GM12874 (cell line): ENCODE data around the gene BDKRB2.

Experiments used
- TF ChIP-seq, protein P1 (sequence below): IDR thresholded peaks from 2 replicates; pipeline ENCODE4 v1.5.1; 2011; ENCODE audit warnings: low read depth, mild to moderate bottlenecking, control low read depth, low read length, moderate library complexity; ENCODE audit not compliant: insufficient read depth

The BDKRB2 gene

DNA sequence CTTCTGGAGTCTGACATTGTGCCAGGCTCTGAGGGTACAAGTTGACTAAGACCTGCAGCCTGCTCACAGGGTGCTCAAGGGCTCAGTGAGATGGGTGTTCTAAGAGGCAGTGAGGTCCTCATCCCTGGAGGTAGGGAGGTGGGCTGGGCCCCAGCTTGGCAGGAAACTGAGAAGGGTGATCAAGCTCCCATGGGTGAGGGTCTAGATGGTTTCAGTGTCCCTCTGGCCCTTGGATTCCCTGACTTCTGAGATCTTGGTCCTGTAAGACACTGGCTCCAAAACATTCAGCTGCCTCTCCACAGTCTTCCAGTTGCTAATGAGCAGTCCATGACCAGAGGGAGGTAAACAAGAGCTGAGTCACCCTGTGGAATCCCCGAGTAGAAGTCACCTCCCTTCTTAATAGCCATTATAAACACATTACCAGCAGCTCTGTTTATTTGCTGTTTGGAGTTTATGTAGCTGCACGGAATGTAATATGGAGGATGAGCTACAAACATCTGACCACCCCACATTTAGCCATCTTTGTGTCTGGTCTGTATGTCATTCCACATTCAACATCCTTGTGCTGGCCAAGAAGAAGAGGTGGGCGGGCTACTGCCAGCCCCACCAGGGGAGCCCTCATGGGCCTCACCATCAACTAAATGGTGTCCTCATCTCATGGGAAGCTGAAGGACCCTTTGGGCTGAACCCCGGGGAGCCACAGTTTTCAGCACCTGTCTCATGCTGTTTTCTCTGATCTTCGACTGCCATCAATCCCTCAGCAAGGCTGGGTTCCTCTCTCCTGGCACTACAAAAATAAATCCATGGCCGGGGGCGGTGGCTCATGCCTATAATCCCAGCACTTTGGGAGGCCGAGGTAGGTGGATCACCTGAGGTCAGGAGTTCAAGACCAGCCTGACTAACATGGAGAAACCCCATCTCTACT is 37.2 kb upstream of the BDKRB2 start:
- TF ChIP-seq, protein P1, sequence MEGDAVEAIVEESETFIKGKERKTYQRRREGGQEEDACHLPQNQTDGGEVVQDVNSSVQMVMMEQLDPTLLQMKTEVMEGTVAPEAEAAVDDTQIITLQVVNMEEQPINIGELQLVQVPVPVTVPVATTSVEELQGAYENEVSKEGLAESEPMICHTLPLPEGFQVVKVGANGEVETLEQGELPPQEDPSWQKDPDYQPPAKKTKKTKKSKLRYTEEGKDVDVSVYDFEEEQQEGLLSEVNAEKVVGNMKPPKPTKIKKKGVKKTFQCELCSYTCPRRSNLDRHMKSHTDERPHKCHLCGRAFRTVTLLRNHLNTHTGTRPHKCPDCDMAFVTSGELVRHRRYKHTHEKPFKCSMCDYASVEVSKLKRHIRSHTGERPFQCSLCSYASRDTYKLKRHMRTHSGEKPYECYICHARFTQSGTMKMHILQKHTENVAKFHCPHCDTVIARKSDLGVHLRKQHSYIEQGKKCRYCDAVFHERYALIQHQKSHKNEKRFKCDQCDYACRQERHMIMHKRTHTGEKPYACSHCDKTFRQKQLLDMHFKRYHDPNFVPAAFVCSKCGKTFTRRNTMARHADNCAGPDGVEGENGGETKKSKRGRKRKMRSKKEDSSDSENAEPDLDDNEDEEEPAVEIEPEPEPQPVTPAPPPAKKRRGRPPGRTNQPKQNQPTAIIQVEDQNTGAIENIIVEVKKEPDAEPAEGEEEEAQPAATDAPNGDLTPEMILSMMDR, result no peak

- TF ChIP-seq, protein P1, result no peak
Measured at GRCh38 chr14:96168581-96168980, 36.1 kb upstream of the BDKRB2 start.

- TF ChIP-seq, protein P1, result no peak
Measured at GRCh38 chr14:96170961-96171592, 33.6 kb upstream of the BDKRB2 start.

- TF ChIP-seq, protein P1, result no peak
Measured at GRCh38 chr14:96173636-96174475, 30.8 kb upstream of the BDKRB2 start.

DNA sequence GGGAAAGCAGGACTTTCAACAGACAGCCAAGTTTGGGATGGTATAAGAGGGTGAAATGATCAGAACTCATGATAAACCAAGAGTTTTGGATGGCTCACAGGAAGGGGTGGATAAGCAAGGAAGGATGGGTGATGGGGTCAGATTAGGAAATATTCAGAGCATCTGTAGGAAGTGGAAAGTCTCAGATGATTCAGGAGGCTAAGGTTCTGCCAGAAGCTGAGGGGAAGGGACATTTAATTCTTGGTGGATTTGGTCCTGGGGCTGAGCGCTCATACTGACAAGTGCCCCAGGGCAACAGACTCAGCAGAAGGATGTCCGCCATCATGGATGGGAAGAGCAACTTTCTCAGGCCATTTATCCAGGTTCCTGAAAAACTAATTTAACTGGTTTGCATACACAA is 28.4 kb upstream of the BDKRB2 start:
- TF ChIP-seq, protein P1, result no peak

GRCh38 chr14:96176811-96177211 is 27.8 kb upstream of the BDKRB2 start:
- TF ChIP-seq, protein P1, result no peak
